Stimulated activated CD8-positive, alpha-beta memory T cell treated with anti-CD3 and anti-CD28 coated beads, Interleukin-2, amount 100 ng/mL, for 48 hours (primary cell): ENCODE data around the gene TM9SF3.

ENCODE experiments used
- DNase-seq, 2 donors: peaks; one replicate each; pipeline ENCODE4 v3.0.0-alpha.2; 2020; ENCODE audit warnings: low read depth in 2 of 2

TM9SF3 gene

GRCh38 chr10:96511044-96511945 is 75.5 kb downstream of the TM9SF3 start:
- no peak for DNase-seq

- no peak for DNase-seq
Observed at GRCh38 chr10:96509017-96509641, 77.7 kb downstream of the TM9SF3 start.

- DNase-seq = no peak
Observed at GRCh38 chr10:96507044-96507443, 79.8 kb downstream of the TM9SF3 start.

- DNase-seq = no peak
Observed at GRCh38 chr10:96505150-96506136, 81.4 kb downstream of the TM9SF3 start.

GRCh38 chr10:96502561-96503282 is 84.1 kb downstream of the TM9SF3 start:
- DNase-seq = no peak

- no peak for DNase-seq
Observed at GRCh38 chr10:96501985-96502384, 84.8 kb downstream of the TM9SF3 start.

GRCh38 chr10:96500519-96500918 is 86.3 kb downstream of the TM9SF3 start:
- DNase-seq = no peak

GRCh38 chr10:96500050-96500449 is 86.8 kb downstream of the TM9SF3 start:
- no peak for DNase-seq

GRCh38 chr10:96497391-96497790 is 89.4 kb downstream of the TM9SF3 start:
- no peak for DNase-seq

- DNase-seq = no peak
Observed at GRCh38 chr10:96496281-96496925, 90.4 kb downstream of the TM9SF3 start.

- DNase-seq = no peak
Observed at GRCh38 chr10:96495544-96495943, 91.3 kb downstream of the TM9SF3 start.

GRCh38 chr10:96494694-96495093 is 92.1 kb downstream of the TM9SF3 start:
- no peak for DNase-seq

- no peak for DNase-seq
Observed at GRCh38 chr10:96493871-96494525, 92.8 kb downstream of the TM9SF3 start.

- DNase-seq = no peak
Observed at GRCh38 chr10:96493254-96493653, 93.6 kb downstream of the TM9SF3 start.

GRCh38 chr10:96491303-96491702 is 95.5 kb downstream of the TM9SF3 start:
- no peak for DNase-seq

GRCh38 chr10:96488161-96488935 is 98.5 kb downstream of the TM9SF3 start:
- no peak for DNase-seq

- DNase-seq = no peak
Observed at GRCh38 chr10:96482815-96483588, 103.8 kb downstream of the TM9SF3 start.

GRCh38 chr10:96478355-96478754 is 108.5 kb downstream of the TM9SF3 start:
- DNase-seq = no peak

- no peak for DNase-seq
Observed at GRCh38 chr10:96473866-96474265, 112.9 kb downstream of the TM9SF3 start.
